Limb (tissue), 2 donors: ENCODE measurements around the gene CD274.
A peak's percentile ranks its signal among the peaks of the same experiment; 100 is the strongest.
"Not testable (repeated sequence)": the region's sequence is repeated elsewhere in the genome, so short reads cannot be mapped to it uniquely, and the experiment has no call there.

Experiments
- DNase-seq, 2 donors: peaks; one replicate each; pipeline ENCODE4 v3.0.0-alpha.2; 2016; ENCODE audit errors: extremely low spot score in 2 of 2

Gene CD274

GRCh38 chr9:5438301-5439162 is 11.8 kb upstream of the CD274 start:
- no peak for DNase-seq

GRCh38 chr9:5440426-5440825 is 9.9 kb upstream of the CD274 start:
- no peak for DNase-seq

GRCh38 chr9:5441043-5441442 is 9.3 kb upstream of the CD274 start:
- no peak for DNase-seq

GRCh38 chr9:5442400-5443011 is 7.8 kb upstream of the CD274 start:
- peak in 1 of 2 donors; percentile 39 for DNase-seq

- DNase-seq = no peak
Measured at GRCh38 chr9:5443850-5444249, 6.5 kb upstream of the CD274 start.

GRCh38 chr9:5445096-5445495 is 5.2 kb upstream of the CD274 start:
- DNase-seq = not testable (repeated sequence)

- DNase-seq = no peak
Measured at GRCh38 chr9:5445886-5446285, 4.5 kb upstream of the CD274 start.

GRCh38 chr9:5446451-5447236 is 3.7 kb upstream of the CD274 start:
- DNase-seq = no peak

- DNase-seq = no peak
Measured at GRCh38 chr9:5447337-5447736, 3.0 kb upstream of the CD274 start.

GRCh38 chr9:5448016-5448415 is 2.3 kb upstream of the CD274 start:
- no peak for DNase-seq

GRCh38 chr9:5448461-5449435 is 1.6 kb upstream of the CD274 start:
- DNase-seq = no peak

GRCh38 chr9:5449521-5450358 is 602 bp upstream of the CD274 start:
- no peak for DNase-seq

GRCh38 chr9:5452286-5452609 is 1.9 kb downstream of the CD274 start:
- DNase-seq = no peak

- no peak for DNase-seq
Measured at GRCh38 chr9:5453004-5453403, 2.7 kb downstream of the CD274 start.

GRCh38 chr9:5453673-5454072 is 3.3 kb downstream of the CD274 start:
- DNase-seq = no peak

- no peak for DNase-seq
Measured at GRCh38 chr9:5455181-5455580, 4.8 kb downstream of the CD274 start.

- no peak for DNase-seq
Measured at GRCh38 chr9:5459289-5459829, 9.0 kb downstream of the CD274 start.

GRCh38 chr9:5460157-5460556 is 9.8 kb downstream of the CD274 start:
- DNase-seq = no peak

- not testable (repeated sequence) for DNase-seq
Measured at GRCh38 chr9:5464831-5465330, 14.5 kb downstream of the CD274 start.

GRCh38 chr9:5466005-5466404 is 15.7 kb downstream of the CD274 start:
- no peak for DNase-seq
